ENCODE results near the gene SMOC2.

The SMOC2 gene

DNA sequence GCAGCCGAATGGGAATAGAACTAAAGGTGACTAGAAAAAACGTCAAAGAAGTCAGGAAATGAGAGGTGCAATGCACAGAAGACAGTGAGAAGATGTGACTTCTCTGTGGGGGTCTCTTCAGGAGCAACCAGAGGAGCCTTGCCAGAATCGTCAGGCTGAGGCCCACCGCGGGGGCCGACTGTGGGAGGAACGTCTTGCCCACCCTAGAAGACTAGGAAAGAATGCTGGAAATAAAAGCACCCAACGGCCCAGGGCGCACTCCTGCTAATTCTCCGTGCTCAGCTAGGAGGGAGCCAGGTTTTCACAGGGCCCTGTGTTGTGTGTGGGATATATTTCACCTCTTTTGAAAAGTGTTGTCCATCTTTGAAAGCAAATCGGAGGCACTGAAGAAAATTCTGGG, 129.2 kb downstream of the SMOC2 start:
- Histone ChIP-seq H3K4me1 (ENCODE audit: control insufficient read depth, insufficient read depth, low read length) (no peaks in the 10 kb centered on the region), H3K27ac (ENCODE audit: extremely low read depth, low read depth, low read length) (no peak overlapping the region), H3K4me3 (ENCODE audit: low read depth, low read length) (no peak overlapping the region), H3K36me3 (ENCODE audit: control insufficient read depth in 2 of 2, insufficient read depth in 1 of 2, low read length in 2 of 2) (no peaks in the 10 kb centered on the region), H3K9me3 (ENCODE audit: control insufficient read depth, insufficient read depth, low read depth, low read length) (no peaks in the 10 kb centered on the region)
- ChIA-PET POLR2A (no interaction called here), CTCF (no interaction called here)
- TF ChIP-seq SP3 (tag by site-specific recombination; IDR thresholded peaks at IDR 0.05), result no peak
- no peak for TF ChIP-seq AEBP2 (tag by site-specific recombination; IDR thresholded peaks at IDR 0.05; ENCODE audit: borderline replicate concordance)
- no peak for TF ChIP-seq ZNF561 (tag by site-specific recombination; IDR thresholded peaks at IDR 0.05; ENCODE audit: borderline replicate concordance)
- TF ChIP-seq KLF9 (tag by site-specific recombination; IDR thresholded peaks at IDR 0.05; ENCODE audit: low read depth), result no peak
- no peak for TF ChIP-seq ZNF169 (tag by site-specific recombination; IDR thresholded peaks at IDR 0.05)
- TF ChIP-seq ZEB2 (tag by site-specific recombination; IDR thresholded peaks at IDR 0.05), result no peak
- TF ChIP-seq ZBTB1 (tag by site-specific recombination; IDR thresholded peaks at IDR 0.05), result no peak
- TF ChIP-seq ZSCAN5A (tag by site-specific recombination; IDR thresholded peaks at IDR 0.05), result no peak
- TF ChIP-seq ZNF133 (tag by site-specific recombination; IDR thresholded peaks at IDR 0.05), result no peak
- TF ChIP-seq, protein P1, sequence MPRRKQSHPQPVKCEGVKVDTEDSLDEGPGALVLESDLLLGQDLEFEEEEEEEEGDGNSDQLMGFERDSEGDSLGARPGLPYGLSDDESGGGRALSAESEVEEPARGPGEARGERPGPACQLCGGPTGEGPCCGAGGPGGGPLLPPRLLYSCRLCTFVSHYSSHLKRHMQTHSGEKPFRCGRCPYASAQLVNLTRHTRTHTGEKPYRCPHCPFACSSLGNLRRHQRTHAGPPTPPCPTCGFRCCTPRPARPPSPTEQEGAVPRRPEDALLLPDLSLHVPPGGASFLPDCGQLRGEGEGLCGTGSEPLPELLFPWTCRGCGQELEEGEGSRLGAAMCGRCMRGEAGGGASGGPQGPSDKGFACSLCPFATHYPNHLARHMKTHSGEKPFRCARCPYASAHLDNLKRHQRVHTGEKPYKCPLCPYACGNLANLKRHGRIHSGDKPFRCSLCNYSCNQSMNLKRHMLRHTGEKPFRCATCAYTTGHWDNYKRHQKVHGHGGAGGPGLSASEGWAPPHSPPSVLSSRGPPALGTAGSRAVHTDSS (tag by site-specific recombination; IDR thresholded peaks at IDR 0.05), result no peak
- no peak for TF ChIP-seq ZSCAN23 (tag by site-specific recombination; IDR thresholded peaks at IDR 0.05)
- TF ChIP-seq ZBTB8A (tag by site-specific recombination; IDR thresholded peaks at IDR 0.05), result no peak
- no peak for TF ChIP-seq ZNF223 (tag by site-specific recombination; IDR thresholded peaks at IDR 0.05)
- no peak for TF ChIP-seq ZSCAN16 (tag by site-specific recombination; IDR thresholded peaks at IDR 0.05)
- no peak for TF ChIP-seq ZNF555 (tag by site-specific recombination; conservative IDR thresholded peaks at IDR 0.05)
- TF ChIP-seq SALL2 (tag by site-specific recombination; IDR thresholded peaks at IDR 0.05; ENCODE audit: borderline replicate concordance), result no peak
- no peak for TF ChIP-seq HOXA7 (CRISPR knock-in tag; IDR thresholded peaks at IDR 0.05; ENCODE audit: borderline replicate concordance)

DNA sequence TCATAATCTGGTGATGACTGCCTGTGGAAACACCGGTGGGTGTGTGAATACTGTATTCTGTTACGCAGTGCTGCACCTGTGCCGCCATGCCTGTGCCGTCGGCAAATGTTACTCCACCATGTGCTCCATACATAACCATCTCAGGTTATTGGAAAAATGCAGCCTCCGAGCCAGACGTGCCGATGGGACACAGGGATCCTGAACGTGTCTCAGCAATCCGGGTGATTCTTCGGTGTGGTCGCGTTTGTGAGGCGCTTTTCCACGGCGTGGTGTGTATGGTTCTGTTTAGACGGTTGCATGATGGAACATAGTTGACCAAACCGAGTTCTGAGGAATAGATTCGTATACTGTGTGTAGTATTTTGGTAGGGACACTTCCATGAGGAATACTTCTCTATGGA, 130.3 kb downstream of the SMOC2 start:
- POLR2A ChIA-PET, result no interaction called here
- Histone ChIP-seq H3K9me3 (ENCODE audit: control insufficient read depth, insufficient read depth, low read depth, low read length) (no peaks in the 10 kb centered on the region), H3K4me3 (ENCODE audit: low read depth, low read length) (no peak overlapping the region), H3K36me3 (ENCODE audit: control insufficient read depth in 2 of 2, insufficient read depth in 1 of 2, low read length in 2 of 2) (no peaks in the 10 kb centered on the region), H3K27ac (ENCODE audit: extremely low read depth, low read depth, low read length) (no peak overlapping the region), H3K4me1 (ENCODE audit: control insufficient read depth, insufficient read depth, low read length) (no peaks in the 10 kb centered on the region)
- CTCF ChIA-PET, result no interaction called here
- no peak for TF ChIP-seq ZBTB20 (tag by site-specific recombination; IDR thresholded peaks at IDR 0.05)
- no peak for TF ChIP-seq ZNF26 (tag by site-specific recombination; IDR thresholded peaks at IDR 0.05)
- TF ChIP-seq KLF9 (tag by site-specific recombination; IDR thresholded peaks at IDR 0.05; ENCODE audit: low read depth), result no peak
- TF ChIP-seq ZNF169 (tag by site-specific recombination; IDR thresholded peaks at IDR 0.05), result no peak
- TF ChIP-seq ZNF416 (tag by site-specific recombination; IDR thresholded peaks at IDR 0.05), result no peak
- TF ChIP-seq REPIN1 (tag by site-specific recombination; IDR thresholded peaks at IDR 0.05; ENCODE audit: low read depth), result no peak
- TF ChIP-seq GLI4 (tag by site-specific recombination; IDR thresholded peaks at IDR 0.05), result no peak
- TF ChIP-seq, protein P2, sequence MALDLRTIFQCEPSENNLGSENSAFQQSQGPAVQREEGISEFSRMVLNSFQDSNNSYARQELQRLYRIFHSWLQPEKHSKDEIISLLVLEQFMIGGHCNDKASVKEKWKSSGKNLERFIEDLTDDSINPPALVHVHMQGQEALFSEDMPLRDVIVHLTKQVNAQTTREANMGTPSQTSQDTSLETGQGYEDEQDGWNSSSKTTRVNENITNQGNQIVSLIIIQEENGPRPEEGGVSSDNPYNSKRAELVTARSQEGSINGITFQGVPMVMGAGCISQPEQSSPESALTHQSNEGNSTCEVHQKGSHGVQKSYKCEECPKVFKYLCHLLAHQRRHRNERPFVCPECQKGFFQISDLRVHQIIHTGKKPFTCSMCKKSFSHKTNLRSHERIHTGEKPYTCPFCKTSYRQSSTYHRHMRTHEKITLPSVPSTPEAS (tag by site-specific recombination; IDR thresholded peaks at IDR 0.05), result no peak
- TF ChIP-seq ZNF302 (tag by site-specific recombination; IDR thresholded peaks at IDR 0.05; ENCODE audit: low read depth), result no peak
- TF ChIP-seq, protein P3, sequence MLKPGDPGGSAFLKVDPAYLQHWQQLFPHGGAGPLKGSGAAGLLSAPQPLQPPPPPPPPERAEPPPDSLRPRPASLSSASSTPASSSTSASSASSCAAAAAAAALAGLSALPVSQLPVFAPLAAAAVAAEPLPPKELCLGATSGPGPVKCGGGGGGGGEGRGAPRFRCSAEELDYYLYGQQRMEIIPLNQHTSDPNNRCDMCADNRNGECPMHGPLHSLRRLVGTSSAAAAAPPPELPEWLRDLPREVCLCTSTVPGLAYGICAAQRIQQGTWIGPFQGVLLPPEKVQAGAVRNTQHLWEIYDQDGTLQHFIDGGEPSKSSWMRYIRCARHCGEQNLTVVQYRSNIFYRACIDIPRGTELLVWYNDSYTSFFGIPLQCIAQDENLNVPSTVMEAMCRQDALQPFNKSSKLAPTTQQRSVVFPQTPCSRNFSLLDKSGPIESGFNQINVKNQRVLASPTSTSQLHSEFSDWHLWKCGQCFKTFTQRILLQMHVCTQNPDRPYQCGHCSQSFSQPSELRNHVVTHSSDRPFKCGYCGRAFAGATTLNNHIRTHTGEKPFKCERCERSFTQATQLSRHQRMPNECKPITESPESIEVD (tag by site-specific recombination; IDR thresholded peaks at IDR 0.05), result no peak

Data from HEK293 (cell line).